Cerebellar cortex (tissue), 1 donor: ENCODE data around the gene ZNF516.

Source experiments
- DNase-seq: peaks from one replicate; pipeline ENCODE4 v3.0.0-alpha.2; 2015; ENCODE audit warnings: low spot score

Gene ZNF516

DNA sequence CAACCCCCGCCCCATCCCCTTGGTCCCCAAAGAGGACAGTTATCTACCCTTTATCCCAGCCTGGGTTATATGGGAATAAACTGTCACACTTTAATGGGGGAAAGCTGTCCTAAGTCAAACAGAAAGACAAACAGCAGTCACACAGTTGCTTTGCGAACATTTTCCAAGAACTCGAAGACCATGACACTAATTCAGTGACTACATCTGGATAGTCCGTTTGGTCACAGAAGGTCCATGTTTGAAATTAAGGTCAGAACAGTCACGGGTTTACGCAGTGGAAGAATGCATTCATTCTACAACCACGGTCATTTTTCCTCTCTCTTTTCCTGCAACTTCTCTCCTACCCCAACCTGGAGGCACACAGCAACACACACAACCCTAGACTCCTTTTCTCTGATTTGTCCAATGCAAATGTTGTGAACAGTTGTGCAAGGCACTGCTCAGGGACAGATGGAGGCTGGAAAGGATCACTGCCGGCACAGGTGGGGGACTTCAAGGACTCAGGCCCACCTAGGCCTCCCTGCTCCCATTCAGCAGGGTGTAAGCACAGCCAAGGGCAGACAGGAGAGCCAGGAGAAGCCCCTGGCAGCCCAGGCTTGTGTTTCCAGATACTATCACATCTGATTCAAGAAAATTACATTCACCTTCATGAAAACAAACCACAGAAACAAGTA, 39.9 kb downstream of the ZNF516 start:
- DNase-seq, result no peak

- no peak for DNase-seq
Observed at GRCh38 chr18:76454418-76454817, 40.6 kb downstream of the ZNF516 start.

GRCh38 chr18:76453932-76454331, 41.1 kb downstream of the ZNF516 start:
- no peak for DNase-seq

DNA sequence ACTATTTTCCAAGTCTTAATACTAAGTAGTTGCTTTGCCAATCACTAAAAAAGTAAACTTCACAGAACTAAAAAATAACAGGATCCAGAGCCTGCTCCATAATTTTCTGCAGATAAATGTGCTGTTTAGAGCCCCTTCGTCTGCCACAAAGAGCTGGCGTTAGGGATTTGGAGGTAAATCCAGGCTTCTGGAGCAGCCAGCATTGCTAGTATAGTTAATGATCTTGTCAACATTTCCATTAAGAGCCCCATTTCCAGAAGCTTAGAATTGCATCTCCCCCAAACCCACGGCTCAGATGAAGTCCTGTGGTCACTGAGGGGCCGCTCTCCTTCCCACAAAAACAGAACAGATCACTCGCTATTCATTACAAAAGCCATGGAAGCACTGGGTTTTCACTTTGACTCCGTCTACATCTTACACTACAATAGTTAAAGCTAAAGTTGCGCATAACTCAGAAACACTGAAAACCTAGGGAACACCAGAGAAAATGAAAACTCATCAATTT, 41.9 kb downstream of the ZNF516 start:
- DNase-seq, result no peak

DNA sequence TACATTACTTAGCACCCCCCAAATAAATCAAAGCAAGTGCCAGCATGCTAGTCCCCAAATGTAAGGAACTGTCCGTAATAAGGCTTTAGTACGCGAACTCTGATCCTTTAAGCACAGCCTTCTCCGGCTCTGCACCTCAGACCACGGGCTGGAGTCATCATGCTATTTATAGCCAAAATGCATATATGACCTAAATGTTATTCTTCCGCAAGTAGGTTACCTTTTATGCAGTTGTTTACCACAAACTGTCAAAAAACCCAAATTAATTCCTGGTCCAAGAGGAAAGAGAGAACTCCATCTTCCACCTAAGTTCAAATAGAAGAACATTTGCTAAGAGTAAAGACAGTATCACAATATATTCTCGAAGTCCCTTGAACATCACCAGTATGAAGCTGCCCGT, 42.7 kb downstream of the ZNF516 start:
- DNase-seq, result no peak

- no peak for DNase-seq
Observed at GRCh38 chr18:76451396-76452331, 43.4 kb downstream of the ZNF516 start.

DNA sequence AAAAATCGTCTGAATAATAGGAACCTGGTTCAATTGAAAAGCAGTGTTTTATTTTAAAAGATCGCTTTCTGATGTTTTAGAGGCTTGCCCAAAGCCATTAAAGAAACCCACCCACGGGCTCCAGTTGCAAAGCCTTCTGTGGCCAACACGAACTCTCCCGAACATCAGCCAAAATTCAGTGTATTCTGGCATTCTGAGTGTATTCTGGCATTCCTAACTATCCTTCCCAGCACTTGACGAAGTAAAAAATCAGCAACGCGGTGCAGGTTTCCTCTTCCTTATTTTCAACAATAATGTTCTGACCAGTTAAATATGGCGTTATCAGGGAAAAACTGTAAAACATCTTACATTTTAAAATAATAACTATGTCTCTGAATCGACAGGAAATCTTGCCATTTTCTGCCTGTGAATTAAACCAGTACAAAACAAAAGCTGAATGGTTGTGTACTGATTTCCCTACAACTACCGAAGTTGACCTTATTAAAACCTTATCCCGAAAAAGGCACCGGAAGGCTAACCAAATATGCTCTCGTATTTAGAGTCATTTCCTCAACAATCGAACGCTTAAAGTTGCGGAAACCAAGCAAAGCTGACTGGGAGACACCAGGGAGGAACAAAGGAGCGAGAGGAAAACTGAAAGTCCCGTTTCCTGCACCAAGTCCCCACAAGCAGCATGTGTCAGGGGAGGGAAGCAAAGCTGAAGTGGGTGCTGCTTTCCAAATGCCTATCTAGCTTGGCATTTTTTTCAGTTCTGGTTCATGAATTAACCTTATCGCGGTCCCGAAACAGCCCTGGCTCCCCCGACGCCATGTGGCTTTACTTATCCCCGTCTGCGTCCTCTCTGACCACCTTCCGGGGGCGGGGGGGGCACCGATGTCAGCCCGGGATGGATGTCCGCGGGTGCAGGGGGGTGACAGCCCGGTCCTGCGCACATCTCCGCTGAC, 44.3 kb downstream of the ZNF516 start:
- DNase-seq, result peak; percentile 24

DNA sequence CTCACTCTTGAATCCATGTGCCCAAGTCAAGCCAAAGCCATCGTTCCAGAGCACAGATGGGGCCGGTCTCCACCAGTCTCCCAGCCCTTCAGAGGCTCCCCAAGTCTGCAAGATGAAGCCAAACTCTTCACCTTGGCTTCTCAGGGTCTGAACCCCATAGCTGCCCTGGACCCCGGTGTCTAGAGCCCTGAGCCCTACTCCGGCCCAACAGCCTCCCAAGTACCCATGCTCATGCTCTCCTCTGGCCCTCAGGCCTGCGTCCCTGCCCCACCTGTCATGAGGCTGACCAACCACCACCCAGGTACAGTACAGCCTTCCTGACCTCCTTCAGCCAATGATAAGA, 46.0 kb downstream of the ZNF516 start:
- DNase-seq, result no peak

DNA sequence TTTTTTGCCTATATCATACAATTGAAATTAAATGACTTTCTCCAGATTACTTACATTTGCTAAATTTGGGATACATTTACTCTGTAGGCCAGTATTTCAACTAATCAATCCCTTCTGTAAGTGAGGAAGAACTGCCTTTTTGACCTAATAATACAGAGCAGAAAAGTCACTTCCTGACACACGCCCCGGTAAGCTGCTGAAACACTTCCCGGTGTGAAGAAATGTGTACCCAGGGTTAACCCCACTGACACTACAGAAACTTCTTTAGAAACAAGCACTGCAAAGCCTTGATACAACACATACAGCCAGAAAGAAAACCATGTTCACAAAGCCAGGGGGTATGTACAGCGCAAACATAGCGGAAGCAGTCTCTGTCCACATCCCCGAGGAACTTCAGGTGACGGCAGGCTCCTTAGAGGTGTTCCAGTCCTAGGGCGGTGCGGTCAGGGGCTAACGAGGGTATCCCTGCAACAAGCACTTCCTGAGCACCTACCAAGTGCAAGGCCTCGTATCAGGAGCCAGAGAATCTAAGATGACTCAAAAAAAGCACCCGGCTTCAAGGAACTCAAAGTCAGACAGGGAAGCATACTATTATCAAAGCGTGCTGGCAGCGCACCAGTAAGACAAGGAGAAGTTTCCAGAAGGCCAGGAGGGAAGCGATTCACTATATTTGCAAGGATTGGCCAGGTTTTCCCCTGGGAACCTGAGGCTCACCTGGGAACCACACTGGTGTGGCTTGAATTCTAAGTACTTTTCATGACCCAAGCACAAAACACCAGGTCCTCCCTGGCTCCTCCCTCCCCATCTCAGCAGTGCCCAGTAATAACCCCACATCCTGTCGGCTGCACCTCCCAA, 46.6 kb downstream of the ZNF516 start:
- DNase-seq, result no peak

DNA sequence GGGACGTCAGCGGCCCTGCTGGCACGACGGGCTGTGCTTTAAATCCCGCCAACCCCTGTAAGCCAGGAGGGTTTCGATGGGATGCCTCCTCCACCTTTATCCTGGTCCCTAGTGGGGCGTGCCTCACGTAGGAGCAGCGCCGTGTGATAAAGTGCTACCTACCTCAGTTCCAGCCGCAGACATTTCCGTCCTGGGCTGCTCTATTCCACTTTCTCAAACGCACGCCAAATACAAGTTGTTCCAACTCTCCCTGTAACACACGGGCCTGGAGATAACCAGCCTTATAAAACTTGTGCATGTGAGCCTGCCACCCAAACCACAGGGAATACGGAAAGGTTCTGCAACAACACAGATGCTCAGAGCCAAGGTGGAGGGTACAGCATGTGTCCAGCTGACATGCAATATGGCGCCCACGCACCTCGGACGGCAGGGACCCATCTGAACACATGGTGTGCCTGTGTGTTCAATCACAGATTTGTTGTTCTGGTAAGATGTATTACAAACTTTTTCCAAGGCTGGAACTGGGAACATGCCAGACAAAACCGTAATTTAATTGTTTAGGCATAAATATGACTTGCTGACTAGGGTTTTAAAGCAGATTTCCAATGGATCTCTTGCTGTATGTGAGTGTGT, 47.7 kb downstream of the ZNF516 start:
- DNase-seq, result no peak

GRCh38 chr18:76446321-76447257, 48.5 kb downstream of the ZNF516 start:
- no peak for DNase-seq

GRCh38 chr18:76445741-76446232, 49.3 kb downstream of the ZNF516 start:
- no peak for DNase-seq

GRCh38 chr18:76445275-76445674, 49.8 kb downstream of the ZNF516 start:
- DNase-seq, result no peak

GRCh38 chr18:76444446-76445105, 50.5 kb downstream of the ZNF516 start:
- DNase-seq, result no peak

DNA sequence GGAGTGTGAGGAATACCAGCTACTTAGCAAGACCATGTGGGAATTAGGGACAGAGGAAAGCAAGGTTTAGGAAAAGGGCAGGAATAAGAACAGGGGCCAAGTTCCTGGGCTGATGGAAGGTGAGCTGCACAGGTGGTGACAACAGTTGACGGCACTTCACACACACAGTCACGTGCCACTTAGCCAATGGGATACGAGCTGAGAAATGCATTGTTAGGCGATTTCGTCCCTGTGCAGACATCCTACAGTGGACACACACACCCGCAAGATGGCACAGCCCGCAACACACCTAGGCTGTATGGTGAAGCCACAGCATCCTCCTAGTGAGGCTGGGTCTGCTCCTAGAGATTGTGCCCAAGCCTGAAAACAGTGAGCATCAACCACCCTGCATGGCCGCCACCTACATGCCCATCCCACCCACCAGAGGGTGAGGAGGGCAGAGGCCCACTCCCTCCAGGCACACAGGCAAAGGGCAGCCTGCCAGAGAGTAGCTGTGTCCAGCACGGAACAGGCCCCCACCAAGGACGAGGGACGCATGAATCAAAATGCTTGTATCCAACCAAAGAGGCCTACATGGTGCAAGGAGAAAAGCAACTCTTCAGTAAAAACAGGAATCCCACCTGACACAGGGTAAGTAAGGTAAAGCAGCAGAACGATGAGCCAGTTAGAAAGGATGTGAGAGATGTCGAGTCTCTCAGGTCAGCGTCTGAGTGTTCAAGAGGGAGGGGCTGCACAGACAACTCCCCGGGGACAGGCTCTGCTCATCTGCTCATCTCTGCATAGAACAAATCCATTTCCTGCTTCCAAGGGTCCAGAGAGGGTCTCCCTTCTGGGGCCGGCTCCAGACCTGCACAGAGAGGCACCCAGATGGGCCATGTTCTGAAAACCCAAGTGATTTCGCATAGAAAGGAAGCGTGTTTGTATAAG, 51.3 kb downstream of the ZNF516 start:
- no peak for DNase-seq

DNA sequence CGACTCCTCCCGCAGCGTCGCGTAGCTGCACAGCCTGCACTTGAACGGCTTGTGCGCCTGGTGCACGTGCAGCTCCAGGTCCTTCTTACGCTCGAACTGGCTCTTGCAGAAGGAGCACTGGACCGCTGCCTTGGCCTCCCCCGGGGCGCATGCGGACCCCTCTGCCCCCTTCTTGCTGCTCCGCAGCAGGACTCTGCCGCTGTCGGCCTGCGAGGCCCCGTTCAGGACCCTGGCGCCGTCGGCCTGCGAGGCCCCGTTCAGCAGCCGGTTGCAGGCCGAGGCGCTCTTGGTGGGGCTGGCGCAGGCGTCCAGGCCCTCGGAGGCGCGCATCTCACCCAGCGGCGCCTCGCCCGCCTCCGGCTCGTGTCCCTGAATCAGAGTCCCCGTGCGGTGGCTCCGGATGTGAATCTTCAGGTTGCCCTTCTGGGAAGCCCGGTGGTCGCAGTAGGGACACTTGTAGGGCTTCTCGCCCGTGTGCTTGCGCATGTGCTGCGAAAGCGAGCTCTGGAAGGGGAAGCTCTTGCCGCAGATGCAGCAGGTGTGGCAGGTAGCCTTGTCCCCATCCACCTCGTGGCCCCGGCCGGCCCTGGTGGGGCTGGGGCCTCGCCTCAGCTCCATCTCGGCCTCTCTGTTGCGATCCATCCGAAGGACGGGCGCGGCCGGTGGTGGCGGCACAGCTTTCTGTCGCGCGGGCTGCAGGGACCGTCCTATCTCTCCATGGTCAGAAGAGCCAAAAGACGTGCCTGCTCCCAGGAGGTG, 52.5 kb downstream of the ZNF516 start:
- no peak for DNase-seq
